ENCODE measurements around the gene MRPL48.
A peak's percentile ranks its signal among the peaks of the same experiment; 100 is the strongest.

The MRPL48 gene

DNA sequence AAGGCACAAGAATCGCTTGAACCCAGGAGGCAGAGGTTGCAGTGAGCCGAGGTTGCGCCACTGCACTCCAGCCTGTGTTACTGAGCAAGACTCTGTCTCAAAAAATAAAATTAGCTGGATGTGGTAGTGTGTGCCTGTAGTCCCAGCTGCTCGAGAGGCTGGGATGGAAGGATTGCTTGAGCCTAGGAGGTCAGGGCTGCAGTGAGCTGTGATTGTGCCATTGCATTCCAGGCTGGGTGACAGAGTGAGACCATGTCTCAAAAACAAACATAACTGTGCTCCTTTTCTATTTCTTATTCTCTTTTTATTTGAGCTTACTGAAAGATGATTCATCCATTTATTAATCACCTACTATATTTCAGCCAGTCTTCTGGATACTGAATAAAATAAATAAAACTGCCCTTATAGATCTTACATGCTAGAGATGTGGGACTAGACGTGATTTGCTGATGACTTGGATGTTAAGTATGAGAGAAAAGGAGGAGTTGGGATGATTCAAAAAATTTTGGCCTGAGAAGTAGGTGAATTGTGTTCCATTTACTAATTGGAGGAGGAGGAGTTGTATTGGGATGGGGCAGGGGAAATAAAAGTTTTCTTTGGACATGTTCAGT lies 107.2 kb downstream of the MRPL48 start:
- DNase-seq, result no peak

DNA sequence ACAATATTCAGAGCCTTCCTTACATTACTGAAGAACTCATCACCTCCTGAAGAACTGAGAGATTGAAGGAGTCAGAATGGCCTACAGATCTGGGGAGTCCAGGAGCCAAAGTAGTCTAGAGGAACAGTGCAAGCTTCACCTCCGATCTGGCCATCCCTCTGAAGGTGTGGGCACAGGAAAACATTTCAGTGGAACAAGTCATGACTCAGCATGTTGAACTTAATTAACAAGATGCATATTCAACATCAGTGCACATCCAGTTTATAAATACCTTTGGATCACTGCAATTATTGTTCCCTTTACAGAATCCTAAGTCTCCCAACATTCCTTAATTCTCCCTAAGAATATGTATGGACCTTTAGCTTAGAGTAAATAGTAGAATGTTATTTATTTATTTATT lies 114.6 kb downstream of the MRPL48 start:
- DNase-seq, result no peak

DNA sequence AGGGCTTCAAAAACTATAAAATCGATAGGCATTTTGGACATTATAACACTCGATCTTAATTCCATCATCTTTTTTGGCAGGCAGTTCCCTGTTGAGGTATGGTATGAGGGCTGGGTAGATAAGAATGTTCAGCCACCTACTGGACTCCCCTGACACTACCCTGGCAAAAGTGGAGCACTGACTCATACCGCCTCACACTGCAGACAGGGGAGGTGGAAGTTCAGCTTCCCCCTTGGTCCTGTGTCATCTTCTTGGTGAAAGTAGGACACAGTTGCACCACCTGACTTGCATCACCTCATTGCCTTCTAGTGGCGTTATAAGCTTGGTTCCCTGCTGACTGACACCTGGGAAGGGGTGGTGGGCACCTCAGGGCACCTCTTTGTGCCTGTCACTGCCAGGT lies 119.5 kb downstream of the MRPL48 start:
- DNase-seq, result peak in 1 of 5 experiments; percentile 10

DNA sequence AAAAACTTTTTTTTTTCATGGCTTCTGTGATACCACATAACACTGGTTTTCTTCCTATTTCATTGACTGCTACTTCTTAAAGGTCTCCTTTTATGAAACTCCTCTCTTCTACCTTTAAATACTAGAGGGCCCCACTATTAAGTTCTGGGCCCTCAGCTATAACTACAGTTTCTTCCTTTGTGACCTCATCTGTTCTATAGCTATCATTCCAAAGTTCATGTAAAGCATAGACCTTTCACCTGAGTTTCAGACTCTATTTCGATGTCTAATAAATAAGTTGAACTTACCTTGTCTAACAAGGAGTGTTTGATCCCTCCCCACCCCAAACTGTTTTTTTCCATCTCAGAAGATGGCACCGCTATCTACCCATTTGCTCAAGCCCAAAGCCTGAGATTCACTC lies 124.4 kb downstream of the MRPL48 start:
- DNase-seq, result no peak

DNA sequence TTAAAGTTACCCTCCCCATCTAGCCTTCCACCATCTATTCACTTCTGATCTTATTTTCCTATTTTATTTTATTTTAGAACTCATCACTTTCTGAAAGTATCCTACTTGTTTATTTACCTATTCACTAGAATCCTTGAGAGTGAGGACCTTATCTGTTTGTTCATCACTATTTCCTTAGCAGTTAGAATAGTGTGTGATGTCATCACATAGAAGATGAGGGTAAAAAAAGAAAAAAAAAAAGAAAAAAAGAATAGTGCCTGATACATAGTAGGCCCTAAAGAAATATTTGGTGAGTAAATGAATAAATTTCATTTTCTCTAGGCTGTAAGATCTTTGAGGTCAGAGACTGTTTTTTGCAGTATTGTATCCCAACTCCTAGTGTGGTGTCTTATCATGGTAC lies 125.8 kb downstream of the MRPL48 start:
- DNase-seq, result no peak

DNA sequence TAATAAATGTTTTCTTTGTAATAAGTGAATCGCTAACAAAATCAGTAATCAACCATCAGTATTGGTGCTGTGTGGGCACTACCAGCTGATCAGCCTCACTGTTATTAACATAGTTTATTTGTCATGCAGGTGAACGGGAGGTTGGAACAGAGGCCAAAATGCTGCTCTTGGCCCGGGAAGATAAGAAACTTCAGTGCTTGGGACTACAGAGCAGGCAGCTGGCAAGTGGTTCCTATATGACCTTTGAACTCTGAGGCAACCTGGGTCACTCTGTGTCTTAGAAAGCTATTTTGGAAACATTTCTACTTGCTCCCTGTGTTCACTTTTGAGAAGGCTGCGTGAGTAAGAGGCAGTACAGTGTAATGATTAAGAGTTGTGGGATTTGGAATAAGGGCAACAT lies 126.6 kb downstream of the MRPL48 start:
- DNase-seq, result no peak
